ENCODE measurements around the gene RAB37. TPM values are rescaled to one million over a fixed set of nuclear protein-coding genes. Genes with fewer than 3 reads are reported as not detected.

Gene RAB37
- polyA plus RNA-seq, 1 of the 3 experiments (the other 2 are of a cell fraction), result 0.25 TPM

DNA sequence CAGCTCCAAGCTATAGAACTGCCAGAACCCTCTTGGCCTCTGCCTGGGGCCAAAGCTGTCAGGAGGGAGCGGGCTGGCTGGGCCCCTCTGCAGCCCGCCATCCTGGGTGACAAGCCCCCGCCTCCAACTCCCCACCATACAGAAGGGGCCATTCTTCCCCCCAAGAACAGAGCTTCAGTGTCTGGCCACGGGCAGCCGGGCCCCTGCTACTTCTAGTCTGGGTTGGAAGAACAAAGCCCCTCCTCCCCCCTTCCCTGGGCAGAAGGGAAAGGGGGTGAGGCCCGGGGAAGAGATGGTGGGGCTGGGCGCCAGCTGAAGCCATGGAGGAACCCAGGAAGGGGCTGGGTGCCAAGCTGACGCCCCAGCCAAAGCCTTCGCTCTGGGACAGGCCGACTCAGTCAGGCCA lies 30.1 kb downstream of the RAB37 start:
- POLR2A ChIA-PET, result interaction anchor here (1.2 to 2.0 kb wide), 2 partner anchors 9 to 21 kb away, joined by 5 read pairs; partner anchors contain the start of gene NAT9
- Histone ChIP-seq H3K79me2 (ENCODE audit: insufficient read depth) (no peaks in the 10 kb centered on the region), H3K27me3 (ENCODE audit: insufficient read depth) (no peaks in the 10 kb centered on the region), H3K36me3 (replicated peaks in 1 of 2; ENCODE audit: control insufficient read depth in 1 of 2, insufficient read depth in 2 of 2, low read length in 1 of 2) (peaks cover 9 to 29% of the 10 kb centered on the region in 2 experiments), H3K9me3 (no peaks in the 10 kb centered on the region), H3K27ac (ENCODE audit: low read depth in 2 of 2, low read length in 1 of 2) (no peak overlapping the region), H3F3A (replicated peaks; ENCODE audit: insufficient read depth) (peaks cover 26% of the 10 kb centered on the region), H2AFZ (ENCODE audit: low read depth) (no peak overlapping the region), H4K20me1 (ENCODE audit: insufficient read depth) (no peaks in the 10 kb centered on the region; the same call in 1 of the 2 replicates), H3K9ac (no peak overlapping the region), H3K4me1 (ENCODE audit: control insufficient read depth in 1 of 2, insufficient read depth in 2 of 2, low read depth in 1 of 2, low read length in 1 of 2) (peaks cover 16 to 29% of the 10 kb centered on the region in 2 experiments; a peak in 3 of 4 replicates), H3K4me3 (ENCODE audit: low read depth in 2 of 2, low read length in 1 of 2) (no peak overlapping the region), H3K4me2 (no peak overlapping the region), H3K9me2 (no peaks in the 10 kb centered on the region)
- WGBS (ENCODE audit: low lambda C conversion rate), result 96% methylated on average over 7 of the region's 10 CpGs
- TF ChIP-seq CTCF (IDR thresholded peaks at IDR 0.05) (no peak), SMC3 (IDR thresholded peaks at IDR 0.05; ENCODE audit: low read depth, low read length) (no peak), RCOR1 (IDR thresholded peaks at IDR 0.05; ENCODE audit: low read length) (no peak), EZH2phosphoT487 (IDR thresholded peaks at IDR 0.05; ENCODE audit: borderline replicate concordance, low read depth) (no peak), RAD21 (IDR thresholded peaks at IDR 0.05; ENCODE audit: low read length) (no peak), PBX3 (IDR thresholded peaks at IDR 0.05) (no peak), RXRA (IDR thresholded peaks at IDR 0.05; ENCODE audit: borderline replicate concordance, low read depth) (no peak), GATA2 (CRISPR knock-in tag; IDR thresholded peaks at IDR 0.05) (no peak), YY1 (IDR thresholded peaks at IDR 0.05; ENCODE audit: low read depth) (no peak), EP300 (IDR thresholded peaks at IDR 0.05; ENCODE audit: borderline replicate concordance in 1 of 2, low read depth in 1 of 2, low read length in 1 of 2) (no peak), TEAD4 (IDR thresholded peaks at IDR 0.05; ENCODE audit: borderline replicate concordance, insufficient read depth) (no peak), GABPA (IDR thresholded peaks at IDR 0.05; ENCODE audit: low read depth) (no peak), NFIC (IDR thresholded peaks at IDR 0.05; ENCODE audit: borderline replicate concordance) (no peak), FOXM1 (IDR thresholded peaks at IDR 0.05; ENCODE audit: low read depth) (no peak), RFX5 (IDR thresholded peaks at IDR 0.05; ENCODE audit: low read length) (no peak), NRF1 (IDR thresholded peaks at IDR 0.05; ENCODE audit: low read depth, low read length) (no peak)
- TF ChIP-seq, protein P1, sequence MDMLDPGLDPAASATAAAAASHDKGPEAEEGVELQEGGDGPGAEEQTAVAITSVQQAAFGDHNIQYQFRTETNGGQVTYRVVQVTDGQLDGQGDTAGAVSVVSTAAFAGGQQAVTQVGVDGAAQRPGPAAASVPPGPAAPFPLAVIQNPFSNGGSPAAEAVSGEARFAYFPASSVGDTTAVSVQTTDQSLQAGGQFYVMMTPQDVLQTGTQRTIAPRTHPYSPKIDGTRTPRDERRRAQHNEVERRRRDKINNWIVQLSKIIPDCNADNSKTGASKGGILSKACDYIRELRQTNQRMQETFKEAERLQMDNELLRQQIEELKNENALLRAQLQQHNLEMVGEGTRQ (IDR thresholded peaks at IDR 0.05; ENCODE audit: borderline replicate concordance, low read depth, low read length), result no peak
- no peak for DNase-seq
- CTCF ChIA-PET, result interaction anchor here (1.3 to 48.0 kb wide), 5 partner anchors 13 to 110 kb away, joined by 3 to 1361 read pairs (median 13); partner anchors contain the start of genes NHERF1 and RAB37

Measured in SK-N-SH (cell line).